PC-3 (cell line): Measurements from ENCODE around the gene CLEC18C. TPM values are rescaled to one million over a fixed set of nuclear protein-coding genes. Genes with fewer than 3 reads are reported as not detected.

Experiments used
- ATAC-seq: fragments of 200-7000 bp; cut with Tn5 transposase; 2 replicates; pipeline ENCODE4 v1.9.1; 2020; ENCODE audit warnings: mild to moderate bottlenecking, moderate library complexity
- BruUV-seq: library from RNA; stranded (reverse); fragments of 400-500 nt; replicated peaks from 2 replicates; lab custom pipeline; 2021; lab: Mats Ljungman, UMichigan
- CTCF ChIA-PET: fragments of 300-600 bp; sonication (Branson Sonifier 250); formaldehyde crosslinking; loops from one replicate; lab custom pipeline; 2022; ENCODE audit warnings: antibody characterized with exemption; lab: Charles Lee
- POLR2A ChIA-PET: fragments of 300-600 bp; sonication (Branson Sonifier 250); formaldehyde crosslinking; loops from one replicate; lab custom pipeline; 2022; ENCODE audit warnings: antibody characterized with exemption; ENCODE audit not compliant: unreplicated experiment; lab: Charles Lee
- DNase-seq: peaks from one replicate; pipeline ENCODE4 v3.0.0-alpha.2; 2015
- H2AFZ ChIP-seq: fragments of 300-600 bp; sonication (generic); 2 replicates; pipeline ENCODE4 v1.6.0; 2016; ENCODE audit warnings: antibody characterized with exemption, low read length
- H3F3A ChIP-seq: fragments of 300-600 bp; sonication (generic); one replicate; pipeline ENCODE4 v1.6.0; 2017; ENCODE audit warnings: antibody characterized with exemption, low read length, control low read depth, mild to moderate bottlenecking; ENCODE audit not compliant: unreplicated experiment
- H3K27ac ChIP-seq: fragments of 300-600 bp; sonication (generic); 2 replicates; pipeline ENCODE4 v1.5.1; 2016; ENCODE audit warnings: mild to moderate bottlenecking, low read length
- H3K27me3 ChIP-seq: fragments of 300-600 bp; sonication (generic); 2 replicates; pipeline ENCODE4 v1.6.1; 2016; ENCODE audit warnings: low read length, mixed read lengths
- H3K36me3 ChIP-seq: fragments of 300-600 bp; sonication (generic); 2 replicates; pipeline ENCODE4 v1.6.1; 2016; ENCODE audit warnings: low read depth, mixed run types, low read length, mixed read lengths
- H3K4me1 ChIP-seq: fragments of 300-600 bp; sonication (generic); 2 replicates; pipeline ENCODE4 v1.5.1; 2016; ENCODE audit warnings: low read length; ENCODE audit not compliant: insufficient read depth
- H3K4me2 ChIP-seq: fragments of 300-600 bp; sonication (generic); 2 replicates; pipeline ENCODE4 v1.6.0; 2016; ENCODE audit warnings: low read length
- H3K4me3 ChIP-seq: fragments of 300-600 bp; sonication (generic); 2 replicates; pipeline ENCODE4 v1.5.1; 2016; ENCODE audit warnings: mild to moderate bottlenecking, low read length, mixed read lengths
- H3K79me2 ChIP-seq: fragments of 300-600 bp; sonication (generic); 2 replicates; pipeline ENCODE4 v1.6.1; 2017; ENCODE audit warnings: low read length, mixed read lengths
- H3K9ac ChIP-seq: fragments of 300-600 bp; sonication (generic); 2 replicates; pipeline ENCODE4 v1.6.0; 2016; ENCODE audit warnings: mild to moderate bottlenecking, low read length
- H3K9me2 ChIP-seq: fragments of 300-600 bp; sonication (generic); replicated peaks from 2 replicates; pipeline ENCODE4 v1.6.1; 2016; ENCODE audit warnings: mixed run types, low read length, mixed read lengths
- H3K9me3 ChIP-seq: fragments of 300-600 bp; sonication (generic); 2 replicates; pipeline ENCODE4 v1.6.1; 2016; ENCODE audit warnings: low read length, mixed read lengths
- H4K20me1 ChIP-seq: fragments of 300-600 bp; sonication (generic); 2 replicates; pipeline ENCODE4 v1.6.1; 2016; ENCODE audit warnings: low read length, mixed read lengths
- CTCF ChIP-seq: fragments of 300-600 bp; sonication (generic); conservative IDR thresholded peaks from 2 replicates; pipeline ENCODE4 v1.5.1; 2017; ENCODE audit warnings: antibody characterized with exemption, low read depth, mild to moderate bottlenecking, low read length
- EZH2 ChIP-seq: fragments of 300-600 bp; sonication (generic); IDR thresholded peaks from one replicate; pipeline ENCODE4 v1.6.1; 2017; ENCODE audit warnings: antibody characterized with exemption, mild to moderate bottlenecking, low read length; ENCODE audit not compliant: unreplicated experiment
- EZH2phosphoT487 ChIP-seq: fragments of 300-600 bp; sonication (generic); IDR thresholded peaks from 2 replicates; pipeline ENCODE4 v1.6.1; 2018; ENCODE audit warnings: mild to moderate bottlenecking, antibody characterized with exemption, low read length, borderline replicate concordance
- intact Hi-C: fragments of 100-400 bp; cut with micrococcal nuclease; formaldehyde crosslinking; loops from 2 replicates; pipeline ENCODE4 v1.9.0; 2023
- total RNA-seq: library from RNA; depleted of rRNA; stranded (reverse); fragments of >200 nt; gene quantifications from 2 replicates; pipeline ENCODE4 v1.2.3, GENCODE V29; 2014

CLEC18C gene
- total RNA-seq, 1 experiment from 2014 or later, result 0.18 TPM

- ChIA-PET CTCF (no interaction called here), POLR2A (no interaction called here)
- Histone ChIP-seq H3K4me3 (no peak overlapping the region), H3K9me3 (no peaks in the 10 kb centered on the region), H3K27me3 (no peaks in the 10 kb centered on the region), H3K4me2 (no peak overlapping the region), H3K27ac (no peak overlapping the region), H3F3A (no peaks in the 10 kb centered on the region), H4K20me1 (no peaks in the 10 kb centered on the region), H3K4me1 (peaks cover 13% of the 10 kb centered on the region), H2AFZ (no peak overlapping the region), H3K79me2 (no peaks in the 10 kb centered on the region), H3K9me2 (no peaks in the 10 kb centered on the region), H3K9ac (no peak overlapping the region), H3K36me3 (peaks cover 27% of the 10 kb centered on the region)
- ATAC-seq (no peak), DNase-seq (no peak)
- TF ChIP-seq EZH2, result no peak
- no peak for TF ChIP-seq CTCF
- TF ChIP-seq EZH2phosphoT487, result no peak
- no TSS peak for BruUV-seq
- intact Hi-C loops, result no loop called here
Observed at GRCh38 chr16:70157477-70158260, 15.9 kb upstream of the CLEC18C start.

DNA sequence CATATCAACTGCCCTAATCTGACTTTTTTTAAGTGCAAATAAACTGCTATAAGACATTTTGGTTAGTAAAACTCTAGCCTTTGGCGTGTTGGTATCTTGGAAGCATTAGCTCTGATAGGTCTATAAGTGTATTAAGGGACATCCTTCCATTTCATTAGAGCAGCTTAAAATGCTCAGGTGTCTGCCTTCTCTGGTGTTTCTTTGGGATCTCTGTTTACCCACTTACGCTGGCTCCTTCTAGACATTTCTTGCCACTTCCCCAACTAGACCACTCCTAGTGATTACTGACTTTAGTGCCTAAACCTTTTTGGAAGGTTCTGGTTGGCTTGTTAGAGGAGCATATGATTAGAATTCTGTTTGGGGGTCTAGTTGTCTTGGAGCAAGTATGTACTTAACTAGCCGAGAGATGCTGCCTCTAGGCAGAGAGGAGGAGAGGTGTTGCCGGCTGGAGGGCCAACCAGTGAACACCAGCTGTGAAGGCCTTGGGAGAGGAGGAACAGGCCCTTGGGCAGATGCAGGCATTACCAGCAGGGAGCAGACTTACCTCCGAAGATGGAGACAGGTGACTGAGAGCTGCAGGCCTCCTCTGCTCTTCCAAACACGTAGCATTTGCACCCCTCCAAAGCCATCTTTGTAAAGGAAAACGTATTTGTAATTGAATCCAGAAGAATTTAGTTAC, 15.2 kb upstream of the CLEC18C start:
- peaks cover 15% of the 10 kb centered on the region for H3K4me1 ChIP-seq
- DNase-seq, result peak; percentile 12
- H3K9ac ChIP-seq, result no peak overlapping the region
- no TSS peak for BruUV-seq
- no peaks in the 10 kb centered on the region for H3K79me2 ChIP-seq
- no peaks in the 10 kb centered on the region for H3F3A ChIP-seq
- ChIA-PET POLR2A (no interaction called here), CTCF (no interaction called here)
- no peaks in the 10 kb centered on the region for H3K9me2 ChIP-seq
- no peak for TF ChIP-seq EZH2phosphoT487
- TF ChIP-seq EZH2, result no peak
- no peak for TF ChIP-seq CTCF
- intact Hi-C loops, result no loop called here
- peaks cover 20% of the 10 kb centered on the region for H3K36me3 ChIP-seq
- no peak overlapping the region for H3K27ac ChIP-seq
- no peaks in the 10 kb centered on the region for H3K27me3 ChIP-seq
- no peak overlapping the region for H3K4me2 ChIP-seq
- H4K20me1 ChIP-seq, result no peaks in the 10 kb centered on the region
- no peaks in the 10 kb centered on the region for H3K9me3 ChIP-seq
- H3K4me3 ChIP-seq, result no peak overlapping the region
- no peak overlapping the region for H2AFZ ChIP-seq
- no peak for ATAC-seq
